SK-N-SH (cell line): ENCODE measurements around the gene RBCK1. TPM values are rescaled to one million over a fixed set of nuclear protein-coding genes. Genes with fewer than 3 reads are reported as not detected.

ENCODE experiments used
- CTCF ChIA-PET: fragments of 300-600, 350-600 bp; formaldehyde crosslinking; extraction: SDS; loops from one replicate; lab custom pipeline; 2021; lab: Yijun Ruan, JAX
- POLR2A ChIA-PET: fragments of 350-600 bp; sonication (Branson Sonifier 250); formaldehyde crosslinking; extraction: SDS; loops from one replicate; lab custom pipeline; 2020; ENCODE audit warnings: antibody characterized with exemption, inconsistent platforms; lab: Yijun Ruan, JAX
- DNase-seq: peaks from one replicate; pipeline ENCODE4 v3.0.0; 2012
- H2AFZ ChIP-seq: fragments of 200-600 bp; sonication (generic); 2 replicates; pipeline ENCODE4 v1.8.1; 2016; ENCODE audit warnings: antibody characterized with exemption, mild to moderate bottlenecking, low read depth
- H3F3A ChIP-seq: fragments of 200-600 bp; sonication (generic); replicated peaks from 2 replicates; pipeline ENCODE3; 2016; ENCODE audit warnings: antibody characterized with exemption, mild to moderate bottlenecking; ENCODE audit not compliant: insufficient read depth
- H3K27ac ChIP-seq, 2 experiments: fragments of 200-500 bp in 1 of 2; fragments of 200-600 bp in 1 of 2; sonication (Bioruptor generic) in 1 of 2; sonication (generic), shearing (Covaris generic) in 1 of 2; 2 replicates each; pipeline versions ENCODE4 v1.5.1 to v1.6.1; 2014 to 2016; ENCODE audit warnings: low read depth in 2 of 2, inconsistent platforms in 1 of 2, low read length in 1 of 2, mild to moderate bottlenecking in 1 of 2, mixed read lengths in 1 of 2
- H3K27me3 ChIP-seq: fragments of 200-600 bp; sonication (generic), shearing (Covaris generic); 2 replicates; pipeline ENCODE4 v1.6.1; 2016; ENCODE audit warnings: mixed run types; ENCODE audit not compliant: insufficient read depth
- H3K36me3 ChIP-seq, 2 experiments: fragments of 200-500 bp in 1 of 2; fragments of 200-600 bp in 1 of 2; sonication (Bioruptor generic) in 1 of 2; sonication (generic) in 1 of 2; replicated peaks in 1 of 2; 2 replicates each; pipeline versions ENCODE3 to v1.5.1; 2014 to 2016; ENCODE audit warnings: low read length in 1 of 2, mild to moderate bottlenecking in 1 of 2; ENCODE audit not compliant: insufficient read depth in 2 of 2, control insufficient read depth in 1 of 2
- H3K4me1 ChIP-seq, 2 experiments: fragments of 200-500 bp in 1 of 2; fragments of 200-600 bp in 1 of 2; sonication (Bioruptor generic) in 1 of 2; sonication (generic), shearing (Covaris generic) in 1 of 2; 2 replicates each; pipeline versions ENCODE4 v1.5.1 to v1.6.1; 2014 to 2016; ENCODE audit warnings: low read depth in 1 of 2, low read length in 1 of 2, mixed run types in 1 of 2; ENCODE audit not compliant: insufficient read depth in 2 of 2, control insufficient read depth in 1 of 2
- H3K4me2 ChIP-seq: fragments of 200-600 bp; sonication (generic), shearing (Covaris generic); 2 replicates; pipeline ENCODE4 v1.6.1; 2017; ENCODE audit warnings: mixed run types
- H3K4me3 ChIP-seq, 2 experiments: fragments of 200-500 bp in 1 of 2; fragments of 200-600 bp in 1 of 2; sonication (Bioruptor generic) in 1 of 2; sonication (generic), shearing (Covaris generic) in 1 of 2; 2 replicates each; pipeline versions ENCODE4 v1.5.1 to v1.8.1; 2014 to 2016; ENCODE audit warnings: low read depth in 2 of 2, inconsistent platforms in 1 of 2, low read length in 1 of 2, mild to moderate bottlenecking in 1 of 2, mixed read lengths in 1 of 2, moderate library complexity in 1 of 2
- H3K79me2 ChIP-seq: fragments of 200-600 bp; sonication (generic); 2 replicates; pipeline ENCODE4 v1.8.1; 2017; ENCODE audit warnings: mild to moderate bottlenecking; ENCODE audit not compliant: insufficient read depth
- H3K9ac ChIP-seq: fragments of 200-600 bp; sonication (generic); 2 replicates; pipeline ENCODE4 v1.6.1; 2017; ENCODE audit warnings: mixed run types
- H3K9me2 ChIP-seq: fragments of 200-600 bp; sonication (generic); 2 replicates; pipeline ENCODE4 v1.6.1; 2017; ENCODE audit warnings: mixed run types
- H3K9me3 ChIP-seq: fragments of 200-600 bp; sonication (generic); 2 replicates; pipeline ENCODE4 v1.6.1; 2017; ENCODE audit warnings: mixed run types, mild to moderate bottlenecking, moderate library complexity
- H4K20me1 ChIP-seq: fragments of 200-600 bp; sonication (generic); 2 replicates; pipeline ENCODE4 v1.6.1; 2017; ENCODE audit warnings: mild to moderate bottlenecking, mixed run types; ENCODE audit not compliant: insufficient read depth
- EP300 ChIP-seq, 2 experiments: IDR thresholded peaks; 2 replicates each; pipeline versions ENCODE4 v1.4.0 to v1.6.1; 2012; ENCODE audit warnings: borderline replicate concordance in 1 of 2, low read depth in 1 of 2, low read length in 1 of 2
- EZH2phosphoT487 ChIP-seq: fragments of 200-600 bp; sonication (generic); IDR thresholded peaks from 2 replicates; pipeline ENCODE4 v1.6.1; 2017; ENCODE audit warnings: low read depth, mixed run types, mild to moderate bottlenecking, antibody characterized with exemption, moderate library complexity, borderline replicate concordance
- FOXM1 ChIP-seq: IDR thresholded peaks from 2 replicates; pipeline ENCODE4 v1.4.0; 2012; ENCODE audit warnings: low read depth, mild to moderate bottlenecking
- GATA2 ChIP-seq: sonication (generic); formaldehyde crosslinking; IDR thresholded peaks from 2 replicates; pipeline ENCODE4 v1.5.0; 2020; ENCODE audit warnings: mild to moderate bottlenecking, missing genetic modification reagents
- MXI1 ChIP-seq: IDR thresholded peaks from 2 replicates; pipeline ENCODE4 v1.6.1; 2012; ENCODE audit warnings: mild to moderate bottlenecking, low read depth, low read length, improper control_type of control experiment
- NFIC ChIP-seq: IDR thresholded peaks from 2 replicates; pipeline ENCODE4 v1.4.0; 2012; ENCODE audit warnings: borderline replicate concordance
- NRF1 ChIP-seq: IDR thresholded peaks from 2 replicates; pipeline ENCODE4 v1.6.1; 2012; ENCODE audit warnings: low read depth, mild to moderate bottlenecking, low read length
- POLR2AphosphoS5 ChIP-seq: IDR thresholded peaks from 2 replicates; pipeline ENCODE4 v1.6.1; 2012; ENCODE audit warnings: low read depth, low read length
- RXRA ChIP-seq: IDR thresholded peaks from 2 replicates; pipeline ENCODE4 v1.4.0; 2012; ENCODE audit warnings: low read depth, mild to moderate bottlenecking, borderline replicate concordance
- SMC3 ChIP-seq: IDR thresholded peaks from 2 replicates; pipeline ENCODE4 v1.6.1; 2012; ENCODE audit warnings: low read depth, low read length, improper control_type of control experiment
- TAF1 ChIP-seq: IDR thresholded peaks from 2 replicates; pipeline ENCODE4 v1.6.1; 2012; ENCODE audit warnings: low read depth, mild to moderate bottlenecking, low read length, moderate library complexity, borderline replicate concordance
- TCF12 ChIP-seq: IDR thresholded peaks from 2 replicates; pipeline ENCODE4 v1.4.0; 2012
- WGBS: methylation state at CpG from one replicate; pipeline ENCODE4 v1.1.6; 2017; ENCODE audit warnings: low lambda C conversion rate; 5-methylcytosine and 5-hydroxymethylcytosine counted together
- polyA plus RNA-seq, 3 experiments: library from polyadenylated mRNA; depleted of rRNA; stranded (reverse); fragments of >200 nt; gene quantifications; 2 replicates each; pipeline ENCODE4 v1.2.3, GENCODE V29; 2012
- TF ChIP-seq, protein P1 (sequence below): IDR thresholded peaks from 2 replicates; pipeline ENCODE4 v1.4.0; 2012; ENCODE audit warnings: low read depth, borderline replicate concordance
- TF ChIP-seq, protein P2 (sequence below): IDR thresholded peaks from 2 replicates; pipeline ENCODE4 v1.6.1; 2012; ENCODE audit warnings: mild to moderate bottlenecking, low read depth, low read length, moderate library complexity
- TF ChIP-seq, protein P3 (sequence below): fragments of 150-350 bp; IDR thresholded peaks from 2 replicates; pipeline ENCODE4 v1.6.1; 2017; ENCODE audit warnings: antibody characterized with exemption, low read length, low read depth, borderline replicate concordance
- TF ChIP-seq, protein P4 (sequence below): fragments of 200-600 bp; sonication (generic); IDR thresholded peaks from 2 replicates; pipeline ENCODE4 v1.6.1; 2017; ENCODE audit warnings: antibody characterized with exemption, mild to moderate bottlenecking, moderate library complexity
- TF ChIP-seq, protein P5 (sequence below): fragments of 150-350 bp; IDR thresholded peaks from 2 replicates; pipeline ENCODE4 v1.6.1; 2016; ENCODE audit warnings: mild to moderate bottlenecking, low read depth, low read length

RBCK1 gene
- polyA plus RNA-seq, 1 of the 3 experiments (the other 2 are of a cell fraction): 105 TPM

DNA sequence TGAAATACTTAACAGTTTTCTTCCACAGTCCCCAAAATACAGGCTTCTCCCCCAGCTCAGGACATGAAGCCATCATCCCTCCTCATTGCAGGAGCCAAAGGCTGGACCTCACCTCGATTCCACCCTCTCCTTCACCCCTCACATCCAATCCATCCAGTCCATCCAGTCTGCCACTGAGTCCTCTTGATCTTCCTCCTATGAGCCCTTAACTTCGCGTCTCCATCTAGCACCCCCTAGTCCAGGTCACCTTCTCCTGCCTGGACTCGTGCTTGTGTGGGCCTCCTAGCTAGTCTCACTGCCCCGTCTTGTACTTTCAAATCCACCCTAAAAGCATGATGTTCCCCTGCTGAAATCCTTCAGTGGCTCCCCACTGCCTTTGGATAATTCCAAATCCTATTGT lies 24.2 kb upstream of the RBCK1 start:
- 90% methylated on average over 5 of the region's 5 CpGs for WGBS
- no peak overlapping the region for H2AFZ ChIP-seq
- peaks cover 0 to 7% of the 10 kb centered on the region in 2 experiments; a peak in 1 of 4 replicates for H3K4me1 ChIP-seq
- H3K27me3 ChIP-seq: no peaks in the 10 kb centered on the region
- DNase-seq: no peak
- TF ChIP-seq, protein P1, sequence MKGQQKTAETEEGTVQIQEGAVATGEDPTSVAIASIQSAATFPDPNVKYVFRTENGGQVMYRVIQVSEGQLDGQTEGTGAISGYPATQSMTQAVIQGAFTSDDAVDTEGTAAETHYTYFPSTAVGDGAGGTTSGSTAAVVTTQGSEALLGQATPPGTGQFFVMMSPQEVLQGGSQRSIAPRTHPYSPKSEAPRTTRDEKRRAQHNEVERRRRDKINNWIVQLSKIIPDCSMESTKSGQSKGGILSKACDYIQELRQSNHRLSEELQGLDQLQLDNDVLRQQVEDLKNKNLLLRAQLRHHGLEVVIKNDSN: no peak
- TF ChIP-seq FOXM1 (no peak), SMC3 (no peak), POLR2AphosphoS5 (no peak), RXRA (no peak), MXI1 (no peak), NFIC (no peak), TAF1 (no peak), NRF1 (no peak), EP300 (IDR thresholded peaks at IDR 0.05; ENCODE audit: borderline replicate concordance in 1 of 2, low read depth in 1 of 2, low read length in 1 of 2) (no peak), EZH2phosphoT487 (no peak), GATA2 (CRISPR knock-in tag) (no peak), TCF12 (no peak)
- TF ChIP-seq, protein P2, sequence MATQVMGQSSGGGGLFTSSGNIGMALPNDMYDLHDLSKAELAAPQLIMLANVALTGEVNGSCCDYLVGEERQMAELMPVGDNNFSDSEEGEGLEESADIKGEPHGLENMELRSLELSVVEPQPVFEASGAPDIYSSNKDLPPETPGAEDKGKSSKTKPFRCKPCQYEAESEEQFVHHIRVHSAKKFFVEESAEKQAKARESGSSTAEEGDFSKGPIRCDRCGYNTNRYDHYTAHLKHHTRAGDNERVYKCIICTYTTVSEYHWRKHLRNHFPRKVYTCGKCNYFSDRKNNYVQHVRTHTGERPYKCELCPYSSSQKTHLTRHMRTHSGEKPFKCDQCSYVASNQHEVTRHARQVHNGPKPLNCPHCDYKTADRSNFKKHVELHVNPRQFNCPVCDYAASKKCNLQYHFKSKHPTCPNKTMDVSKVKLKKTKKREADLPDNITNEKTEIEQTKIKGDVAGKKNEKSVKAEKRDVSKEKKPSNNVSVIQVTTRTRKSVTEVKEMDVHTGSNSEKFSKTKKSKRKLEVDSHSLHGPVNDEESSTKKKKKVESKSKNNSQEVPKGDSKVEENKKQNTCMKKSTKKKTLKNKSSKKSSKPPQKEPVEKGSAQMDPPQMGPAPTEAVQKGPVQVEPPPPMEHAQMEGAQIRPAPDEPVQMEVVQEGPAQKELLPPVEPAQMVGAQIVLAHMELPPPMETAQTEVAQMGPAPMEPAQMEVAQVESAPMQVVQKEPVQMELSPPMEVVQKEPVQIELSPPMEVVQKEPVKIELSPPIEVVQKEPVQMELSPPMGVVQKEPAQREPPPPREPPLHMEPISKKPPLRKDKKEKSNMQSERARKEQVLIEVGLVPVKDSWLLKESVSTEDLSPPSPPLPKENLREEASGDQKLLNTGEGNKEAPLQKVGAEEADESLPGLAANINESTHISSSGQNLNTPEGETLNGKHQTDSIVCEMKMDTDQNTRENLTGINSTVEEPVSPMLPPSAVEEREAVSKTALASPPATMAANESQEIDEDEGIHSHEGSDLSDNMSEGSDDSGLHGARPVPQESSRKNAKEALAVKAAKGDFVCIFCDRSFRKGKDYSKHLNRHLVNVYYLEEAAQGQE: no peak
- TF ChIP-seq, protein P3, sequence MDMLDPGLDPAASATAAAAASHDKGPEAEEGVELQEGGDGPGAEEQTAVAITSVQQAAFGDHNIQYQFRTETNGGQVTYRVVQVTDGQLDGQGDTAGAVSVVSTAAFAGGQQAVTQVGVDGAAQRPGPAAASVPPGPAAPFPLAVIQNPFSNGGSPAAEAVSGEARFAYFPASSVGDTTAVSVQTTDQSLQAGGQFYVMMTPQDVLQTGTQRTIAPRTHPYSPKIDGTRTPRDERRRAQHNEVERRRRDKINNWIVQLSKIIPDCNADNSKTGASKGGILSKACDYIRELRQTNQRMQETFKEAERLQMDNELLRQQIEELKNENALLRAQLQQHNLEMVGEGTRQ: no peak
- TF ChIP-seq, protein P4, sequence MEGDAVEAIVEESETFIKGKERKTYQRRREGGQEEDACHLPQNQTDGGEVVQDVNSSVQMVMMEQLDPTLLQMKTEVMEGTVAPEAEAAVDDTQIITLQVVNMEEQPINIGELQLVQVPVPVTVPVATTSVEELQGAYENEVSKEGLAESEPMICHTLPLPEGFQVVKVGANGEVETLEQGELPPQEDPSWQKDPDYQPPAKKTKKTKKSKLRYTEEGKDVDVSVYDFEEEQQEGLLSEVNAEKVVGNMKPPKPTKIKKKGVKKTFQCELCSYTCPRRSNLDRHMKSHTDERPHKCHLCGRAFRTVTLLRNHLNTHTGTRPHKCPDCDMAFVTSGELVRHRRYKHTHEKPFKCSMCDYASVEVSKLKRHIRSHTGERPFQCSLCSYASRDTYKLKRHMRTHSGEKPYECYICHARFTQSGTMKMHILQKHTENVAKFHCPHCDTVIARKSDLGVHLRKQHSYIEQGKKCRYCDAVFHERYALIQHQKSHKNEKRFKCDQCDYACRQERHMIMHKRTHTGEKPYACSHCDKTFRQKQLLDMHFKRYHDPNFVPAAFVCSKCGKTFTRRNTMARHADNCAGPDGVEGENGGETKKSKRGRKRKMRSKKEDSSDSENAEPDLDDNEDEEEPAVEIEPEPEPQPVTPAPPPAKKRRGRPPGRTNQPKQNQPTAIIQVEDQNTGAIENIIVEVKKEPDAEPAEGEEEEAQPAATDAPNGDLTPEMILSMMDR: no peak
- TF ChIP-seq, protein P5, sequence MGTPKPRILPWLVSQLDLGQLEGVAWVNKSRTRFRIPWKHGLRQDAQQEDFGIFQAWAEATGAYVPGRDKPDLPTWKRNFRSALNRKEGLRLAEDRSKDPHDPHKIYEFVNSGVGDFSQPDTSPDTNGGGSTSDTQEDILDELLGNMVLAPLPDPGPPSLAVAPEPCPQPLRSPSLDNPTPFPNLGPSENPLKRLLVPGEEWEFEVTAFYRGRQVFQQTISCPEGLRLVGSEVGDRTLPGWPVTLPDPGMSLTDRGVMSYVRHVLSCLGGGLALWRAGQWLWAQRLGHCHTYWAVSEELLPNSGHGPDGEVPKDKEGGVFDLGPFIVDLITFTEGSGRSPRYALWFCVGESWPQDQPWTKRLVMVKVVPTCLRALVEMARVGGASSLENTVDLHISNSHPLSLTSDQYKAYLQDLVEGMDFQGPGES: no peak
- CTCF ChIA-PET: no interaction called here
- H3K4me2 ChIP-seq: no peak overlapping the region
- H3K79me2 ChIP-seq: peaks cover 21% of the 10 kb centered on the region
- no peaks in the 10 kb centered on the region for H3K9me3 ChIP-seq
- peaks cover 29% of the 10 kb centered on the region for H4K20me1 ChIP-seq
- H3K27ac ChIP-seq: no peak overlapping the region
- POLR2A ChIA-PET: no interaction called here
- H3K9me2 ChIP-seq: no peaks in the 10 kb centered on the region
- no peak overlapping the region for H3K9ac ChIP-seq
- H3F3A ChIP-seq: no peaks in the 10 kb centered on the region
- H3K4me3 ChIP-seq: no peak overlapping the region
- H3K36me3 ChIP-seq: peaks cover 12 to 18% of the 10 kb centered on the region in 2 experiments
